Activated CD8-positive, alpha-beta T cell treated with anti-CD3 and anti-CD28 coated beads for 36 hours (primary cell): ENCODE results near the gene MRPL43. TPM values are rescaled to one million over a fixed set of nuclear protein-coding genes. Genes with fewer than 3 reads are reported as not detected.

ENCODE experiments used
- ATAC-seq: fragments of 200-7000 bp; cut with Tn5 transposase; one replicate; pipeline ENCODE4 v1.10.0; 2021; ENCODE audit warnings: mild to moderate bottlenecking, moderate library complexity
- CTCF ChIA-PET: fragments of 350-600 bp; sonication (Branson Sonifier 250); formaldehyde crosslinking; loops from one replicate; lab custom pipeline; 2021; ENCODE audit warnings: antibody characterized with exemption; lab: Charles Lee
- POLR2A ChIA-PET: fragments of 350-600 bp; sonication (Branson Sonifier 250); formaldehyde crosslinking; loops from one replicate; lab custom pipeline; 2021; ENCODE audit warnings: antibody characterized with exemption; lab: Charles Lee
- DNase-seq: peaks from one replicate; pipeline ENCODE4 v3.0.0-alpha.2; 2020
- H3K27ac Mint-ChIP-seq: one replicate; pipeline ENCODE4 v1.8.0; 2021; ENCODE audit warnings: mild to moderate bottlenecking, mixed read lengths
- H3K27me3 Mint-ChIP-seq: one replicate; pipeline ENCODE4 v1.8.0; 2021; ENCODE audit warnings: mixed read lengths
- H3K36me3 Mint-ChIP-seq: one replicate; pipeline ENCODE4 v1.8.0; 2021; ENCODE audit warnings: low read depth, mixed read lengths
- H3K4me1 Mint-ChIP-seq: one replicate; pipeline ENCODE4 v1.8.0; 2021; ENCODE audit warnings: low read depth, mixed read lengths
- H3K4me3 Mint-ChIP-seq: one replicate; pipeline ENCODE4 v1.8.0; 2021; ENCODE audit warnings: mild to moderate bottlenecking, moderate library complexity, mixed read lengths
- H3K9me3 Mint-ChIP-seq: one replicate; pipeline ENCODE4 v1.8.0; 2021; ENCODE audit warnings: mixed read lengths
- CTCF ChIP-seq: fragments of 200-600 bp; IDR thresholded peaks from one replicate; pipeline ENCODE4 v1.8.0; 2022; ENCODE audit warnings: antibody characterized with exemption, mild to moderate bottlenecking
- intact Hi-C: fragments of 100-400 bp; cut with micrococcal nuclease; formaldehyde crosslinking; loops from one replicate; pipeline ENCODE4 v1.10.0; 2022
- microRNA-seq: library from miRNA; unstranded; fragments of <30 nt; microRNA quantifications from one replicate; pipeline ENCODE4 v1.2.0, GENCODE V29; 2022; ENCODE audit warnings: borderline microRNAs expressed, borderline replicate concordance
- total RNA-seq, 2 experiments: library from RNA; stranded (reverse); gene quantifications; one replicate each; pipeline ENCODE4 v1.2.3, GENCODE V29; 2021

Gene MRPL43
- total RNA-seq, 2 experiments from 2014 or later: 46.0 to 50.9 TPM

- intact Hi-C loops: no loop called here
- no peaks in the 10 kb centered on the region for H3K9me3 Mint-ChIP-seq
Measured at GRCh38 chr10:100942229-100942628, 45.1 kb downstream of the MRPL43 start.

GRCh38 chr10:100939763-100940344 is 47.4 kb downstream of the MRPL43 start:
- intact Hi-C loops: no loop called here
- Mint-ChIP-seq H3K27me3 (no peaks in the 10 kb centered on the region), H3K4me3 (no peak overlapping the region), H3K36me3 (peaks cover 36% of the 10 kb centered on the region), H3K4me1 (peaks cover 17% of the 10 kb centered on the region), H3K27ac (no peak overlapping the region), H3K9me3 (no peaks in the 10 kb centered on the region)
- POLR2A ChIA-PET: no interaction called here
- CTCF ChIA-PET: no interaction called here
- no peak for ATAC-seq
- no peak for TF ChIP-seq CTCF
- no peak for DNase-seq

More at GRCh38 chr10:100942229-100942628, 45.1 kb downstream of the MRPL43 start:
- Mint-ChIP-seq H3K4me1 (peaks cover 17% of the 10 kb centered on the region), H3K4me3 (no peak overlapping the region), H3K27ac (no peak overlapping the region), H3K27me3 (no peaks in the 10 kb centered on the region), H3K36me3 (peaks cover 49% of the 10 kb centered on the region)
- ATAC-seq: no peak
- ChIA-PET POLR2A (no interaction called here), CTCF (interaction anchor here (2.0 to 2.8 kb wide), 3 partner anchors 27 to 72 kb away, joined by 5 to 12 read pairs (median 8); partner anchors contain the start of gene SEMA4G)
- no peak for TF ChIP-seq CTCF
- DNase-seq: no peak

Small RNAs within 50 kb of the gene (microRNA-seq; reads per million reads assigned to microRNA genes)
- not detected for gene MIR608

Other genes starting within 250 kb of the MRPL43 start
- not detected for gene PAX2, start 241.9 kb downstream of the MRPL43 start, total RNA-seq
- 10 to 100 TPM; 29.0 to 31.9 TPM for gene SLF2, start 74.5 kb downstream of the MRPL43 start, total RNA-seq
- gene SEMA4G, start 18.0 kb downstream of the MRPL43 start, total RNA-seq: 1 to 10 TPM; 1.2 to 1.6 TPM
- 10 to 100 TPM; 18.0 to 19.0 TPM for gene TWNK, start within 50 bp of the MRPL43 start, total RNA-seq
- gene LZTS2, start 12.3 kb upstream of the MRPL43 start, total RNA-seq: 10 to 100 TPM; 14.5 to 15.5 TPM
- under 1 TPM; 0.25 to 0.65 TPM for gene PDZD7, start 43.6 kb upstream of the MRPL43 start, total RNA-seq
- gene SFXN3, start 43.7 kb upstream of the MRPL43 start, total RNA-seq: 10 to 100 TPM; 28.8 to 29.6 TPM
- under 1 TPM; 0.72 to 0.90 TPM for gene KAZALD1, start 74.5 kb upstream of the MRPL43 start, total RNA-seq
- not detected for gene TLX1, start 143.8 kb upstream of the MRPL43 start, total RNA-seq
- gene LBX1, start 242.0 kb upstream of the MRPL43 start, total RNA-seq: not detected